HG03095 (cell line): ENCODE data around the gene RFC4.

ENCODE experiments used
- ATAC-seq: cut with Tn5 transposase; IDR thresholded peaks from one replicate; pipeline ENCODE4 v1.9.1; 2021; ENCODE audit warnings: moderate library complexity; ENCODE audit not compliant: unreplicated experiment

The RFC4 gene

DNA sequence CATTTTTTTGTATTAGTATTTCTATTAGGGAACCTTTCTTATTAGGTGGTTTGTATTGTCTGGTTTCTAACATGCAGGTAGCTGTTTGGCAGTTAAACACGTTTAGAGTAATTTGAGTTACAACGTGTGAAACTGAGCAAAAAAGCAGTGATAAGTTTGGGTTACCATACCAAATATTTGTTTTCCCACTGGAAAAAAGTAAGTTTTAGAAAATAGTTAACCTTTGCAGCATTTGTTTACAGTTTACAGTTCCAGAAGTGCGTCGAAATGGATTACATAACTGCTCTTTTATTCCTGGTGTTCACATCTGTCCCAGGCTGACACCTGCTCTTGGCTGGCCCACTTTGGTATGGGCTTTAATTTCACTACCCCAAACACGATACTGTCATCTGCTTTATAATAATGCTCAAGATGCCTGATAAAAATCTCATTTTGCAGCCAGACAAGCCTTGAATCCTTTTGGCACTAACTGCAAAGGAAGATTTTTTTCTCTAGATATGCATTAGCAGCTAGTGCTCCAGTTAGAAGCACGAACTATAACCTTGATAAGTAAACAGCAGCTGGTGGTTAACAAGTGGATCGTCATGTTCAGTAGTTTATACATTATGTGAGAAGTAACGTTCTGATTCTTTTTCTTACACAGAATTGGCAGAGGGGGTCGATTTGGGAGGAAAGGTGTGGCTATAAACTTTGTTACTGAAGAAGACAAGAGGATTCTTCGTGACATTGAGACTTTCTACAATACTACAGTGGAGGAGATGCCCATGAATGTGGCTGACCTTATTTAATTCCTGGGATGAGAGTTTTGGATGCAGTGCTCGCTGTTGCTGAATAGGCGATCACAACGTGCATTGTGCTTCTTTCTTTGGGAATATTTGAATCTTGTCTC is 17.6 kb downstream of the RFC4 start:
- no peak for ATAC-seq

DNA sequence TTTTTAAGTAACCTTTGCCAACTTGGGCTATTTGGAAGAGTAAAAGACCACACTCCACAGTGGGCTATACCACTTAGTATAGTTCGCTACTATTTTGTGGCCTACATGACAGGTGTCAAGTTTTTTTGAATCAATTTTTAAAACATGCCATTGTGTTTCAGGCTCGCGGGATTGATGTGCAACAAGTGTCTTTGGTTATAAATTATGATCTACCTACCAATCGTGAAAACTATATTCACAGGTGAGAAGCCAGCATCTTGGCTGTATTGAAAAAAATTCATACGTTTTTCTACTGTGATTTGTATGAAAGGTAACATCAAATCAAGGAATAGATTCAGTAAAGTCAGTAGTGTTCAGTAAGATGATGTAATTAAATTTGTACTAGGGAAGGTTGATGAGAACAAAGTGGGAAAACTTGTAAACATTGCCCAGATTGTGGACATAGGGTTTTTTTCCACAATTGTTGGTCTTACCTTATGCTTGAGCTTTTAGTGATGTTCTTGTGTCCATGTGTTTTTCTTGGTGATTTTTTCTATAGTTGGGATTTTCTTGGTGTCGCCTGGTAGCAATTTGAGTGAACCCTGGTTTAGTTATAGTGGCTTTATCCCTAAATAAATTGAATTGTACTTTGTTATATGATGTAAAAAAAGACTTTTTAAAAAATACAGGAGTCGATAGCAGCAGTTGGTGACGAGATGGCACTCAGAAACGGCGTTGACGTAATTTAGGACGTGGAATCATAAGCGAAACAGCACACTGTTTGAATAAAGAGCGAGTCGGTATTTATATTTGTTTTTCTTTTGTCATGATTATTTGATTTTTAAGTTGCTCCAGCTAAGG is 18.4 kb downstream of the RFC4 start:
- ATAC-seq = no peak

DNA sequence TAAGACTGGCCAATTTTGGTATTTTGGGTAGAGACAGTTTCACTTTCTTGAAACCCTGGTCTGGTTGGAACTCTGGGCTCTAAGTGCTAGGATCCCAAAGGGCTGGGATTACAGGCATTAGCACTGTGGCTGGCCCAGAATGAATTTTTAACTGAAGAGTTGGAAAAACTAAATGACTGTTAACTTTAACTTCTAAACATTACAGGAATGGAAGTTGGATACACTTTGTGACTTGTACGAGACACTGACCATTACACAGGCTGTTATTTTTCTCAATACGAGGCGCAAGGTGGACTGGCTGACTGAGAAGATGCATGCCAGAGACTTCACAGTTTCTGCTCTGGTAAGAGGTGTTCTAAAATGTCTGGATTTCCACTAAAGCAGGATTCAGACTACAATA is 19.4 kb downstream of the RFC4 start:
- ATAC-seq = no peak

GRCh38 chr3:186785495-186786018 is 20.7 kb downstream of the RFC4 start:
- no peak for ATAC-seq

GRCh38 chr3:186784820-186785494 is 21.3 kb downstream of the RFC4 start:
- no peak for ATAC-seq

- ATAC-seq = peak; percentile 73
Measured at GRCh38 chr3:186783731-186784515, 22.4 kb downstream of the RFC4 start.

- ATAC-seq = peak; percentile 50
Measured at GRCh38 chr3:186783058-186783730, 23.1 kb downstream of the RFC4 start, which contains the start of gene EIF4A2. Gene EIF4A2 (plus strand): TSS chr3:186783577. CDS start chr3:186783611, 34 bp downstream.

GRCh38 chr3:186782542-186783057 is 23.7 kb downstream of the RFC4 start:
- ATAC-seq = no peak

GRCh38 chr3:186779204-186779603 is 27.1 kb downstream of the RFC4 start:
- ATAC-seq = no peak

DNA sequence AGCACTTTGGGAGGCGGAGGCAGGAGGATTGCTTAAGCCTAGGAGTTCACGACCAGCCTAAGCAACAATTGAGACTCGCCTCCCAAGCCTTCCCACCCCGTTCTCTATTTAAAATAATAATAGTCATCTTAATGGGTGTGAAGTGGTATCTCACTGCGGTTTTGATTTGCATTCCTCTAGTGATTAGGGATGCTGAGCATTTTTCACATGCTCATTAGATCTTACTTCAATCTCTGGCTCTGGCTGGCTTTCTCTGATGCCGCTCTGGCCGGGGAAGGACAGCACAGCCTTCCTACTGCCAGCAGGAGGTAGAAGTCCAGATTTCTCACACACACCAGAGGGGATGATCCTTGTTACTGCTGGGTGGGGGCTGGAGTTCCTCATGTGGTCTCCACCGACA is 30.3 kb downstream of the RFC4 start:
- no peak for ATAC-seq

- peak; percentile 82 for ATAC-seq
Measured at GRCh38 chr3:186772701-186773417, 33.4 kb downstream of the RFC4 start.

GRCh38 chr3:186772281-186772694 is 34.0 kb downstream of the RFC4 start:
- peak; percentile 27 for ATAC-seq

- no peak for ATAC-seq
Measured at GRCh38 chr3:186760897-186761447, 45.3 kb downstream of the RFC4 start.

DNA sequence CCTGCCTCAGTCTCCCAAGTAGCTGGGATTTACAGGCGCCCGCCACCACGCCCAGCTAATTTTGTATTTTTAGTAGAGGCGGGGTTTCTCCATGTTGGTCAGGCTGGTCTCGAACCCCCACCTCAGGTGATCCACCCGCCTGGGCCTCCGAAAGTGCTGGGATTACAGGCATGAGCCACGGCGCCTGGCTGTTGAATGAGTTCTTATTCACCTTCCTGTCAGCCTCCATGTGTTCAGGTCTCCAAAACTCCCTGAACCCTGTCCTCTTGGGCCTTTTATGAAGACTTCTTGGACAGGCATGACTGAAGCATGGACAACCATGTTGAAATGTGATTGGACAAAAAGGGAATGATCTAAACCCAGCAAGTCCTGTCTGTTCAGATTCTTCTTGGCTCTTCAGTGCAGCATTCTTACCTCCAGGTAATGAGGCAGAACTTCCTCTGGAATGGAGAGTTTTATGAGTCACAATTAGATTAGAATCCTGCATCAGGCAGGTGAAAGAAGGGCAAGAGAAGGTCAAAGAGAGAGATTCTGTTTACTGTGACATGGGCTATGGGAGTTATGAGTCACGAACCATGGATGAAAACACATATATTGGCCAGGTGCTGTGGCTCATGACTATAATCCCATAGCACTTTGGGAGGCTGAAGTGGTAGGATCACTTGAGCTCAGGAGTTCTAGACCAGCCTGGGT is 46.0 kb downstream of the RFC4 start:
- ATAC-seq = no peak

DNA sequence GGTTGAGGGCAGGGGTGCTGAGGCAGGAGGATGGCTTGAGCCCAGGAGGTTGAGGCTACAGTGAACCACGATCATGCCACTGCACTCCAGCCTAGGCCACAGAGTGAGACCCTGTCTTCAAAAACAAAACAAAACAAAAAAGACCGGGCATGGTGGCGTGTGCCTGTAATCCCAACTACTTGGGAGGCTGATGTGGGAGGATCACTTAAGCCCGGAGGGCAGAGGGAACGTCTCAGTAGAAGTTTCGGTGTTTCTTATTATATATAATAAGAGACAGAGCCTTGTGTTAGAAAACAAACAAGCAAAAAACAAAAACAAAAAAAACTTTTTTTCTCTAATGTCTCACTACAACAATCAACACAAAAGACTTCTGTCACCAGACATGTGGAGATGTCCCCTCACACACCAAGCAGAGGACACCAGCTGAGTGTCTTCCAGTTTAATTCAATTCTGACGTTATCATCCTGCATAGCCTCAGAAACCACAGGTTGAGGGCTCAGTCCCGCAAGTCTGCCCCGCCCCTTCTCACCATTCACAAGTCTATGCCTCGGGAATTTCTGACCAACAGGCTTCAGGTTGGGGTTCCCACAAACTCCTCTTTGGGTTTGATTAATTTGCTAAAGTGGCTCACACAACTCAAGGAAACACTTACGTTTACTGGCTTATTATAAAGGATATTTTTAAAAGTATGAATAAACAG is 46.9 kb downstream of the RFC4 start:
- no peak for ATAC-seq

- ATAC-seq = no peak
Measured at GRCh38 chr3:186757686-186758220, 48.5 kb downstream of the RFC4 start.

DNA sequence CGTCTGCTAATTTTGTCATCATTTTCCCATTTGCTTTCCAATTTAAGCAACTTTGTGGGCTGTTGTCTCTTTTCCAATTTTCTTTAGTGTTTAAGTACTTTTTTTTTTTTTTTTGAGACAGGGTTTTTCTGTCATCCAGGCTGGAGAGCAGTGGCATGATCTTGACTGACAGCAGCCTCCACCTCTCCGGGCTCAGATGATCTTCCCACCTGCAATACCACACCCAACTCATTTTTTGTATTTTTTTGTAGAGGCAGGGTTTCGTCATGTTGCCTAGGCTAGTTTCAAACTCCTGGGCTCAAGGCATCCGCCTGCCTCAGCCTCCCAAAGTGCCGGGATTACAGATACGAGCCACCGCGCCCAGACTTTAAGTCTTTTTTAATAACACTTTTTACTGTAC is 49.1 kb downstream of the RFC4 start:
- ATAC-seq = no peak
